Lower leg skin (tissue), 3 donors: ENCODE measurements around the gene ST6GALNAC2.

Experiments used
- CTCF ChIP-seq, 3 donors: fragments of 450-650 bp; IDR thresholded peaks; one replicate each; pipeline ENCODE4 v1.5.1; 2016; ENCODE audit warnings: antibody characterized with exemption in 3 of 3, mild to moderate bottlenecking in 3 of 3, moderate library complexity in 2 of 3
- POLR2A ChIP-seq, 2 donors: fragments of 450-650 bp; IDR thresholded peaks; one replicate each; pipeline ENCODE4 v1.6.1; 2016 to 2017; ENCODE audit warnings: antibody characterized with exemption in 2 of 2, mild to moderate bottlenecking in 1 of 2, moderate library complexity in 1 of 2

DNA sequence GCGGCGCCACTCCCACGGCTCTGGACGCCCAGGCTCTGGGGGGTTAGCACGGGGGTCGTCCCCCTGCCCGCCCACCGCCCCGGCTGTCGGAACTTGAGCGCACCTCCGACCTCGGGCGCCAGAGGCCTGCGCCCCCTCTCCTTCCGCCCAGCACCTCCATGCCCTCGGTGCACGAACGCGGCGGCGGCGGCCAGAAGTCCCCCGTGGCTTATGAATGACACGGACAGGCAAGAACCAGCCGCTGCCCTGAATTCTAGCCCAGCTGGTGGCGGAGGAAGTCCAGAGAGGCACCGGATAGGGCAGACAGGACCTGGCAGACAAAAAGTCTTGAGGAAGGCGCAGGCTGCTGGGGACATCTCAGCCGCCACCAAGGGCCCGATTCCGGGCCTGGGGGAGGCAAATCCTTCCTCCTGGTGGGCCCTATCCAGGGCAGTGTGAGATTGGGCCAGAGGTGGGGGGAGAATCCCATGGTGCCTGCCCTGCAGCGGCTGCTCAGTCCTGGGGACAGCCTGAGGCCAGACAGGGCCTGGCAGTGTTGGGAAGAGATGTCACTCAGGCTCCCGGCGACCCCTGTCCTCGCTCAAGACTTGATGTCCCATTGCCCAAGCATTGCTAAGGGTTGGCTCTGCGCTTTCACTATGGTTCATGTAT lies 47.3 kb downstream of the ST6GALNAC2 start:
- no peak for TF ChIP-seq CTCF (IDR thresholded peaks at IDR 0.05)
- TF ChIP-seq POLR2A (IDR thresholded peaks at IDR 0.05), result no peak
